IPS DF 6.9 (cell line): ENCODE measurements around the gene ERICH4.
A peak's percentile ranks its signal among the peaks of the same experiment; 100 is the strongest.
"Not testable (repeated sequence)": the region's sequence is repeated elsewhere in the genome, so short reads cannot be mapped to it uniquely, and the experiment has no call there.

Experiments
- DNase-seq: peaks from one replicate; pipeline ENCODE4 v3.0.0-alpha.2; 2013; ENCODE audit warnings: low read depth, low spot score
- H3K27ac ChIP-seq: one replicate; pipeline ENCODE4 v1.5.1; 2013; ENCODE audit warnings: low read length, control low read depth
- H3K27me3 ChIP-seq: 2 replicates; pipeline ENCODE4 v1.6.1; 2013; ENCODE audit warnings: mild to moderate bottlenecking, low read length; ENCODE audit not compliant: control insufficient read depth, insufficient read depth
- H3K36me3 ChIP-seq: 2 replicates; pipeline ENCODE4 v1.6.1; 2013; ENCODE audit warnings: low read length; ENCODE audit not compliant: control insufficient read depth, insufficient read depth
- H3K4me1 ChIP-seq: 2 replicates; pipeline ENCODE4 v1.6.1; 2013; ENCODE audit warnings: low read length; ENCODE audit not compliant: control insufficient read depth, insufficient read depth
- H3K4me3 ChIP-seq: 2 replicates; pipeline ENCODE4 v1.5.1; 2013; ENCODE audit warnings: mild to moderate bottlenecking, low read length
- H3K9me3 ChIP-seq: 2 replicates; pipeline ENCODE4 v1.6.1; 2013; ENCODE audit warnings: low read length, inconsistent platforms; ENCODE audit not compliant: control insufficient read depth, insufficient read depth
- WGBS: extraction: QIAGEN DNeasy Blood & Tissue Kit; methylation state at CpG from one replicate; pipeline ENCODE4 v1.1.7; 2013; ENCODE audit warnings: mixed read lengths, missing lambda C conversion rate; ENCODE audit not compliant: insufficient read length, insufficient coverage; 5-methylcytosine and 5-hydroxymethylcytosine counted together

Gene ERICH4

GRCh38 chr19:41435376-41435775, 7.6 kb upstream of the ERICH4 start:
- H3K36me3 ChIP-seq = peaks cover 20% of the 10 kb centered on the region

GRCh38 chr19:41435936-41436673, 6.9 kb upstream of the ERICH4 start:
- no CpG with 5 or more reads among the region's 19 CpGs for whole genome bisulfite sequencing
- H3K4me1 ChIP-seq = no peaks in the 10 kb centered on the region

More at GRCh38 chr19:41435376-41435775, 7.6 kb upstream of the ERICH4 start:
- H3K27ac ChIP-seq, H3K4me3 ChIP-seq, H3K9me3 ChIP-seq, H3K4me1 ChIP-seq, H3K27me3 ChIP-seq, DNase-seq: not testable (repeated sequence)
- WGBS = no CpG with 5 or more reads among the region's 11 CpGs

GRCh38 chr19:41436674-41436951, 6.3 kb upstream of the ERICH4 start:
- no peak overlapping the region for H3K4me3 ChIP-seq
- no peak for DNase-seq
- H3K27ac ChIP-seq = no peak overlapping the region
- H3K4me1 ChIP-seq = no peaks in the 10 kb centered on the region
- no peaks in the 10 kb centered on the region for H3K27me3 ChIP-seq
- no peaks in the 10 kb centered on the region for H3K9me3 ChIP-seq
- H3K36me3 ChIP-seq = peaks cover 20% of the 10 kb centered on the region

More at GRCh38 chr19:41435936-41436673, 6.9 kb upstream of the ERICH4 start:
- H3K4me3 ChIP-seq = no peak overlapping the region
- H3K27ac ChIP-seq = no peak overlapping the region
- peaks cover 20% of the 10 kb centered on the region for H3K36me3 ChIP-seq
- H3K27me3 ChIP-seq = no peaks in the 10 kb centered on the region
- no peaks in the 10 kb centered on the region for H3K9me3 ChIP-seq
- no peak for DNase-seq

GRCh38 chr19:41437944-41438574, 4.9 kb upstream of the ERICH4 start:
- peaks cover 6% of the 10 kb centered on the region; the same call in 1 of the 2 replicates for H3K36me3 ChIP-seq
- H3K4me3 ChIP-seq = no peak overlapping the region
- no peaks in the 10 kb centered on the region for H3K9me3 ChIP-seq
- H3K27me3 ChIP-seq = no peaks in the 10 kb centered on the region
- H3K4me1 ChIP-seq = no peaks in the 10 kb centered on the region
- no peak for DNase-seq
- H3K27ac ChIP-seq = no peak overlapping the region
- WGBS = no CpG with 5 or more reads among the region's 7 CpGs

GRCh38 chr19:41439441-41440222, 3.3 kb upstream of the ERICH4 start, which contains the start of gene DMAC2:
TSS of gene DMAC2 (minus strand) at chr19:41439912. CDS start at chr19:41439899, 13 bp downstream.
- 100% methylated on average over 2 of the region's 40 CpGs for WGBS
- Histone ChIP-seq H3K4me1 (no peaks in the 10 kb centered on the region), H3K27ac (no peak within 1 kb of the TSS), H3K36me3 (0 out of 2 replicates have a peak, but pooled peaks cover 2% of the 10 kb centered on the region), H3K9me3 (no peaks in the 10 kb centered on the region), H3K4me3 (peak within 1 kb of the TSS; percentile 94), H3K27me3 (no peaks in the 10 kb centered on the region)
- DNase-seq = peak; percentile 98

GRCh38 chr19:41441321-41441945, 1.5 kb upstream of the ERICH4 start:
- no CpG with 5 or more reads among the region's 15 CpGs for WGBS
- Histone ChIP-seq H3K9me3 (no peaks in the 10 kb centered on the region), H3K4me3 (no peak overlapping the region), H3K27me3 (no peaks in the 10 kb centered on the region), H3K4me1 (no peaks in the 10 kb centered on the region), H3K27ac (no peak overlapping the region), H3K36me3 (0 out of 2 replicates have a peak, but pooled peaks cover 2% of the 10 kb centered on the region)
- DNase-seq = no peak

- H3K9me3 ChIP-seq = no peaks in the 10 kb centered on the region
- no peak overlapping the region for H3K4me3 ChIP-seq
Measured at GRCh38 chr19:41443813-41444455, 978 bp downstream of the ERICH4 start.

GRCh38 chr19:41445575-41445974, 2.6 kb downstream of the ERICH4 start:
- Histone ChIP-seq H3K36me3 (no peaks in the 10 kb centered on the region), H3K4me3 (no peak overlapping the region), H3K27me3 (no peaks in the 10 kb centered on the region; the same call in 1 of the 2 replicates), H3K27ac (no peak overlapping the region), H3K4me1 (no peaks in the 10 kb centered on the region), H3K9me3 (no peaks in the 10 kb centered on the region)
- WGBS = no CpG with 5 or more reads among the region's 5 CpGs
- no peak for DNase-seq

More at GRCh38 chr19:41443813-41444455, 978 bp downstream of the ERICH4 start:
- H3K4me1 ChIP-seq = no peaks in the 10 kb centered on the region
- DNase-seq = no peak
- H3K27ac ChIP-seq = no peak overlapping the region
- H3K36me3 ChIP-seq = no peaks in the 10 kb centered on the region
- H3K27me3 ChIP-seq = no peaks in the 10 kb centered on the region; the same call in 1 of the 2 replicates
- WGBS = no CpG with 5 or more reads among the region's 6 CpGs

GRCh38 chr19:41447732-41448332, 4.9 kb downstream of the ERICH4 start:
- no CpG with 5 or more reads among the region's 12 CpGs for WGBS

More at GRCh38 chr19:41447732-41448332, 4.9 kb downstream of the ERICH4 start:
- Histone ChIP-seq H3K27ac (no peak overlapping the region), H3K9me3 (no peaks in the 10 kb centered on the region), H3K4me1 (no peaks in the 10 kb centered on the region), H3K4me3 (no peak overlapping the region), H3K36me3 (no peaks in the 10 kb centered on the region), H3K27me3 (no peaks in the 10 kb centered on the region; the same call in 1 of the 2 replicates)
- no peak for DNase-seq
